Fibroblast of skin of scalp (primary cell): ENCODE results near the gene KIF5C.

ENCODE experiments used
- DNase-seq: peaks from one replicate; pipeline ENCODE4 v3.0.0-alpha.2; 2013

KIF5C gene

GRCh38 chr2:149020432-149020851, 145.4 kb downstream of the KIF5C start:
- no peak for DNase-seq

- no peak for DNase-seq
Observed at GRCh38 chr2:149021271-149021719, 146.3 kb downstream of the KIF5C start.

GRCh38 chr2:149021761-149022160, 146.7 kb downstream of the KIF5C start:
- no peak for DNase-seq

GRCh38 chr2:149023091-149023490, 148.1 kb downstream of the KIF5C start:
- no peak for DNase-seq

- DNase-seq = no peak
Observed at GRCh38 chr2:149027590-149028250, 152.7 kb downstream of the KIF5C start.

GRCh38 chr2:149028377-149028776, 153.3 kb downstream of the KIF5C start:
- no peak for DNase-seq

- no peak for DNase-seq
Observed at GRCh38 chr2:149028891-149029290, 153.9 kb downstream of the KIF5C start.

GRCh38 chr2:149029307-149029965, 154.4 kb downstream of the KIF5C start:
- no peak for DNase-seq

- no peak for DNase-seq
Observed at GRCh38 chr2:149031396-149031795, 156.4 kb downstream of the KIF5C start.

GRCh38 chr2:149033716-149034115, 158.7 kb downstream of the KIF5C start:
- no peak for DNase-seq

- DNase-seq = no peak
Observed at GRCh38 chr2:149034406-149034805, 159.4 kb downstream of the KIF5C start.

- DNase-seq = no peak
Observed at GRCh38 chr2:149036507-149037293, 161.7 kb downstream of the KIF5C start.

GRCh38 chr2:149037851-149038250, 162.8 kb downstream of the KIF5C start:
- DNase-seq = no peak

- no peak for DNase-seq
Observed at GRCh38 chr2:149038442-149039212, 163.6 kb downstream of the KIF5C start, which contains the start of gene LYPD6B. Gene LYPD6B (plus strand): TSS chr2:149038699. CDS start chr2:149130949, 92,250 bp downstream.

GRCh38 chr2:149039213-149039724, 164.2 kb downstream of the KIF5C start:
- DNase-seq = no peak

GRCh38 chr2:149040451-149040850, 165.4 kb downstream of the KIF5C start:
- peak; percentile 26 for DNase-seq

- no peak for DNase-seq
Observed at GRCh38 chr2:149041482-149041881, 166.5 kb downstream of the KIF5C start.

- DNase-seq = no peak
Observed at GRCh38 chr2:149042881-149043280, 167.9 kb downstream of the KIF5C start.

GRCh38 chr2:149044500-149044899, 169.5 kb downstream of the KIF5C start:
- no peak for DNase-seq

GRCh38 chr2:149047118-149047517, 172.1 kb downstream of the KIF5C start:
- DNase-seq = no peak

GRCh38 chr2:149049142-149049541, 174.1 kb downstream of the KIF5C start:
- peak; percentile 31 for DNase-seq

- peak; percentile 77 for DNase-seq
Observed at GRCh38 chr2:149050188-149050587, 175.2 kb downstream of the KIF5C start.
